ENCODE results near the gene KDM3B. TPM values are rescaled to one million over a fixed set of nuclear protein-coding genes. Genes with fewer than 3 reads are reported as not detected.

Gene KDM3B
- polyA plus RNA-seq, 2 of the 4 experiments (the other 2 are of a cell fraction), result 38.1 to 52.5 TPM

- 75% methylated on average over 9 of the region's 9 CpGs for WGBS (ENCODE audit: missing lambda C conversion rate)
- DNase-seq (ENCODE audit: low read depth in 1 of 2, low spot score in 1 of 2) (peak in 1 of 2 experiments; percentile 34), ATAC-seq (peak; percentile 9 to 22; a peak in 3 of 6 replicates), FAIRE-seq (no peak)
- CTCF ChIA-PET, result interaction anchor here (0.5 to 10.5 kb wide), 29 partner anchors 9 to 812 kb away, joined by 3 to 203 read pairs (median 7); partner anchors contain the start of genes EGR1, KDM3B and REEP2
- Histone ChIP-seq H3K4me3 (no peak overlapping the region), H3K27ac (no peak overlapping the region), H3K4me2 (no peak overlapping the region), H3K9me3 (no peaks in the 10 kb centered on the region), H3K4me1 (peaks cover 9% of the 10 kb centered on the region; the same call in 1 of the 3 replicates)
- POLR2A ChIA-PET, result interaction anchor here (0.6 to 2.3 kb wide), 3 partner anchors 15 to 228 kb away, joined by 4 to 13 read pairs (median 5); partner anchors contain the start of gene EGR1
- no peak for TF ChIP-seq POLR2A (IDR thresholded peaks at IDR 0.05; ENCODE audit: low read length)
- TF ChIP-seq GATA3 (IDR thresholded peaks at IDR 0.05; ENCODE audit: borderline replicate concordance), result no peak
- TF ChIP-seq, protein P1, sequence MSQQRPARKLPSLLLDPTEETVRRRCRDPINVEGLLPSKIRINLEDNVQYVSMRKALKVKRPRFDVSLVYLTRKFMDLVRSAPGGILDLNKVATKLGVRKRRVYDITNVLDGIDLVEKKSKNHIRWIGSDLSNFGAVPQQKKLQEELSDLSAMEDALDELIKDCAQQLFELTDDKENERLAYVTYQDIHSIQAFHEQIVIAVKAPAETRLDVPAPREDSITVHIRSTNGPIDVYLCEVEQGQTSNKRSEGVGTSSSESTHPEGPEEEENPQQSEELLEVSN (IDR thresholded peaks at IDR 0.05; ENCODE audit: borderline replicate concordance, low read depth), result no peak
- TF ChIP-seq TP53 (CRISPR knock-in tag; IDR thresholded peaks at IDR 0.05), result no peak
- TF ChIP-seq CHD4 (IDR thresholded peaks at IDR 0.05; ENCODE audit: borderline replicate concordance), result no peak
- no peak for TF ChIP-seq CEBPB (IDR thresholded peaks at IDR 0.05)
- TF ChIP-seq HMGXB4 (CRISPR knock-in tag; IDR thresholded peaks at IDR 0.05; ENCODE audit: borderline replicate concordance), result no peak
- TF ChIP-seq RARB (CRISPR knock-in tag; IDR thresholded peaks at IDR 0.05), result no peak
- TF ChIP-seq TFCP2L1 (CRISPR knock-in tag; IDR thresholded peaks at IDR 0.05), result no peak
- TF ChIP-seq JUN (IDR thresholded peaks at IDR 0.05), result no peak
- TF ChIP-seq BHLHE40 (IDR thresholded peaks at IDR 0.05; ENCODE audit: low read depth, low read length), result no peak
- no peak for TF ChIP-seq ZNF302 (CRISPR knock-in tag; IDR thresholded peaks at IDR 0.05)
- TF ChIP-seq, protein P2, sequence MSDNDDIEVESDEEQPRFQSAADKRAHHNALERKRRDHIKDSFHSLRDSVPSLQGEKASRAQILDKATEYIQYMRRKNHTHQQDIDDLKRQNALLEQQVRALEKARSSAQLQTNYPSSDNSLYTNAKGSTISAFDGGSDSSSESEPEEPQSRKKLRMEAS (IDR thresholded peaks at IDR 0.05), result no peak
- TF ChIP-seq, protein P3, sequence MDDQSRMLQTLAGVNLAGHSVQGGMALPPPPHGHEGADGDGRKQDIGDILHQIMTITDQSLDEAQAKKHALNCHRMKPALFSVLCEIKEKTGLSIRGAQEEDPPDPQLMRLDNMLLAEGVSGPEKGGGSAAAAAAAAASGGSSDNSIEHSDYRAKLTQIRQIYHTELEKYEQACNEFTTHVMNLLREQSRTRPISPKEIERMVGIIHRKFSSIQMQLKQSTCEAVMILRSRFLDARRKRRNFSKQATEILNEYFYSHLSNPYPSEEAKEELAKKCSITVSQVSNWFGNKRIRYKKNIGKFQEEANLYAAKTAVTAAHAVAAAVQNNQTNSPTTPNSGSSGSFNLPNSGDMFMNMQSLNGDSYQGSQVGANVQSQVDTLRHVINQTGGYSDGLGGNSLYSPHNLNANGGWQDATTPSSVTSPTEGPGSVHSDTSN (IDR thresholded peaks at IDR 0.05), result no peak
Observed at GRCh38 chr5:138448481-138449398, 96.3 kb downstream of the KDM3B start.

- Histone ChIP-seq H3K27ac (peak overlapping the region; percentile 19 to 69; a peak in 4 of 6 replicates), H3K4me3 (no peak overlapping the region), H3K4me1 (peaks cover 9% of the 10 kb centered on the region; the same call in 1 of the 3 replicates), H3K9me3 (no peaks in the 10 kb centered on the region), H3K4me2 (peak overlapping the region; percentile 76)
- DNase-seq (ENCODE audit: low read depth in 1 of 2, low spot score in 1 of 2) (peak; percentile 81 to 96), FAIRE-seq (peak; percentile 90), ATAC-seq (peak; percentile 86 to 96)
- WGBS (ENCODE audit: missing lambda C conversion rate), result 25% methylated on average over 13 of the region's 22 CpGs
- POLR2A ChIA-PET, result interaction anchor here (1.0 to 2.3 kb wide), 4 partner anchors 12 to 59 kb away, joined by 3 to 13 read pairs (median 5); partner anchors contain the start of gene EGR1
- CTCF ChIA-PET, result interaction anchor here (0.5 to 10.5 kb wide), 43 partner anchors 9 to 822 kb away, joined by 3 to 203 read pairs (median 4); partner anchors contain the start of genes EGR1, KDM3B and REEP2
- TF ChIP-seq, protein P4, sequence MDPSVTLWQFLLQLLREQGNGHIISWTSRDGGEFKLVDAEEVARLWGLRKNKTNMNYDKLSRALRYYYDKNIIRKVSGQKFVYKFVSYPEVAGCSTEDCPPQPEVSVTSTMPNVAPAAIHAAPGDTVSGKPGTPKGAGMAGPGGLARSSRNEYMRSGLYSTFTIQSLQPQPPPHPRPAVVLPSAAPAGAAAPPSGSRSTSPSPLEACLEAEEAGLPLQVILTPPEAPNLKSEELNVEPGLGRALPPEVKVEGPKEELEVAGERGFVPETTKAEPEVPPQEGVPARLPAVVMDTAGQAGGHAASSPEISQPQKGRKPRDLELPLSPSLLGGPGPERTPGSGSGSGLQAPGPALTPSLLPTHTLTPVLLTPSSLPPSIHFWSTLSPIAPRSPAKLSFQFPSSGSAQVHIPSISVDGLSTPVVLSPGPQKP (IDR thresholded peaks at IDR 0.05; ENCODE audit: low read depth, low read length), result no peak
- TF ChIP-seq ZNF302 (CRISPR knock-in tag; IDR thresholded peaks at IDR 0.05) (no peak), CTCF (IDR thresholded peaks at IDR 0.05) (peak; percentile 86), SMC3 (IDR thresholded peaks at IDR 0.05) (peak; percentile 87), CEBPB (IDR thresholded peaks at IDR 0.05) (no peak), NPAS2 (CRISPR knock-in tag; IDR thresholded peaks at IDR 0.05; ENCODE audit: borderline replicate concordance) (no peak), HOXB13 (CRISPR knock-in tag; IDR thresholded peaks at IDR 0.05; ENCODE audit: low read depth) (no peak), RAD21 (conservative IDR thresholded peaks at IDR 0.05 in 1 of 2, IDR thresholded peaks at IDR 0.05 in 1 of 2) (peak; percentile 81 to 85)
Observed at GRCh38 chr5:138449501-138450239, 97.2 kb downstream of the KDM3B start.
